ENCODE data around the gene TPPP3.

TPPP3 gene

GRCh38 chr16:67407788-67408452 lies 14.6 kb upstream of the TPPP3 start:
- ChIA-PET CTCF (interaction anchor here (1.0 to 5.4 kb wide), 7 partner anchors 9 to 147 kb away, joined by 3 to 38 read pairs (median 4); partner anchors contain the start of genes TPPP3 and ZDHHC1), POLR2A (no interaction called here)
- TF ChIP-seq CTCF (IDR thresholded peaks at IDR 0.05; ENCODE audit: insufficient read depth, low read length, missing control alignments): no peak
- H3K4me3 ChIP-seq (ENCODE audit: low read depth, low read length): no peak overlapping the region
- DNase-seq (ENCODE audit: low read depth, low spot score): no peak

- H3K4me3 ChIP-seq (ENCODE audit: low read depth, low read length): no peak overlapping the region
- DNase-seq (ENCODE audit: low read depth, low spot score): no peak
- ChIA-PET POLR2A (no interaction called here), CTCF (interaction anchor here (1.0 to 5.4 kb wide), 6 partner anchors 8 to 147 kb away, joined by 3 to 38 read pairs (median 6); partner anchors contain the start of genes TPPP3 and ZDHHC1)
- no peak for TF ChIP-seq CTCF (IDR thresholded peaks at IDR 0.05; ENCODE audit: insufficient read depth, low read length, missing control alignments)
These were observed 14.0 kb upstream of the TPPP3 start for GRCh38 chr16:67407176-67407787.

- ChIA-PET POLR2A (no interaction called here), CTCF (interaction anchor here (4.6 to 5.4 kb wide), 2 partner anchors 11 to 20 kb away, joined by 32 to 38 read pairs; partner anchors contain the start of gene ZDHHC1)
- DNase-seq (ENCODE audit: low read depth, low spot score): peak; percentile 47
- TF ChIP-seq CTCF (IDR thresholded peaks at IDR 0.05; ENCODE audit: insufficient read depth, low read length, missing control alignments): no peak
- H3K4me3 ChIP-seq (ENCODE audit: low read depth, low read length): no peak overlapping the region
These were observed 13.0 kb upstream of the TPPP3 start for GRCh38 chr16:67406111-67406971.

GRCh38 chr16:67405336-67405735 lies 12.0 kb upstream of the TPPP3 start:
- no peak for TF ChIP-seq CTCF (IDR thresholded peaks at IDR 0.05; ENCODE audit: insufficient read depth, low read length, missing control alignments)
- no peak for DNase-seq (ENCODE audit: low read depth, low spot score)
- ChIA-PET CTCF (interaction anchor here (4.6 to 5.4 kb wide), 2 partner anchors 12 to 21 kb away, joined by 32 to 38 read pairs; partner anchors contain the start of gene ZDHHC1), POLR2A (no interaction called here)
- H3K4me3 ChIP-seq (ENCODE audit: low read depth, low read length): no peak overlapping the region

- CTCF ChIA-PET: interaction anchor here (1.4 to 5.4 kb wide), 3 partner anchors 12 to 22 kb away, joined by 5 to 38 read pairs (median 32); partner anchors contain the start of gene ZDHHC1
- no peak overlapping the region for H3K4me3 ChIP-seq (ENCODE audit: low read depth, low read length)
- DNase-seq (ENCODE audit: low read depth, low spot score): no peak
- no peak for TF ChIP-seq CTCF (IDR thresholded peaks at IDR 0.05; ENCODE audit: insufficient read depth, low read length, missing control alignments)
- POLR2A ChIA-PET: no interaction called here
These were observed 11.5 kb upstream of the TPPP3 start for GRCh38 chr16:67404740-67405226.
